Keratinocyte (primary cell): ENCODE results near the gene F7. TPM values are rescaled to one million over a fixed set of nuclear protein-coding genes. Genes with fewer than 3 reads are reported as not detected.

Source experiments
- DNase-seq: peaks from one replicate; pipeline ENCODE4 v3.0.0-alpha.2; 2011; ENCODE audit warnings: low read depth, missing footprints, low spot score
- FAIRE-seq: peaks from 2 replicates; lab custom pipeline; 2011; peaks lifted over from hg19 to GRCh38; lab: Jason Lieb, UNC
- H2AFZ ChIP-seq: 2 replicates; pipeline ENCODE4 v1.6.0; 2012; ENCODE audit warnings: low read length, control low read depth, inconsistent platforms; ENCODE audit not compliant: control insufficient read depth
- H3K27ac ChIP-seq: 2 replicates; pipeline ENCODE4 v1.5.1; 2011; ENCODE audit warnings: low read length; ENCODE audit not compliant: control insufficient read depth, insufficient read depth
- H3K27me3 ChIP-seq: 3 replicates; pipeline ENCODE4 v1.6.0; 2011; ENCODE audit warnings: low read length; ENCODE audit not compliant: control insufficient read depth, insufficient read depth; ENCODE audit errors: extremely low read depth
- H3K36me3 ChIP-seq, 2 experiments: 2 replicates in 1 of 2; 3 replicates in 1 of 2; pipeline ENCODE4 v1.5.1; 2011; ENCODE audit warnings: low read length in 2 of 2, mild to moderate bottlenecking in 1 of 2; ENCODE audit not compliant: control insufficient read depth in 2 of 2, insufficient read depth in 2 of 2; ENCODE audit errors: extremely low read depth in 1 of 2
- H3K4me1 ChIP-seq: 3 replicates; pipeline ENCODE4 v1.5.1; 2011; ENCODE audit warnings: low read length; ENCODE audit not compliant: control insufficient read depth, insufficient read depth; ENCODE audit errors: extremely low read depth
- H3K4me2 ChIP-seq: 3 replicates; pipeline ENCODE4 v1.6.0; 2011; ENCODE audit warnings: low read depth, low read length; ENCODE audit not compliant: control insufficient read depth, insufficient read depth; ENCODE audit errors: extremely low read depth
- H3K4me3 ChIP-seq, 3 experiments: fragments of 200-600 bp in 1 of 3; sonication (generic) in 1 of 3; 2 replicates in 2 of 3; 3 replicates in 1 of 3; pipeline ENCODE4 v1.5.1; 2011 to 2016; ENCODE audit warnings: low read length in 3 of 3, mild to moderate bottlenecking in 3 of 3, control low read depth in 2 of 3, inconsistent platforms in 1 of 3, low read depth in 1 of 3, mixed read lengths in 1 of 3, mixed run types in 1 of 3, moderate library complexity in 1 of 3; ENCODE audit not compliant: control insufficient read depth in 2 of 3, insufficient read depth in 2 of 3; ENCODE audit errors: extremely low read depth in 1 of 3
- H3K79me2 ChIP-seq: 2 replicates; pipeline ENCODE4 v1.6.0; 2012; ENCODE audit warnings: low read length; ENCODE audit not compliant: control insufficient read depth, insufficient read depth
- H3K9ac ChIP-seq: 3 replicates; pipeline ENCODE4 v1.6.0; 2011; ENCODE audit warnings: low read length; ENCODE audit not compliant: control insufficient read depth, insufficient read depth; ENCODE audit errors: extremely low read depth
- H3K9me1 ChIP-seq: 3 replicates; pipeline ENCODE4 v1.6.0; 2011; ENCODE audit warnings: low read length; ENCODE audit not compliant: control insufficient read depth, insufficient read depth; ENCODE audit errors: extremely low read depth
- H3K9me3 ChIP-seq: 2 replicates; pipeline ENCODE4 v1.5.1; 2012; ENCODE audit warnings: low read depth, low read length; ENCODE audit not compliant: control insufficient read depth
- H4K20me1 ChIP-seq: 3 replicates; pipeline ENCODE4 v1.6.0; 2011; ENCODE audit warnings: low read length; ENCODE audit not compliant: control insufficient read depth, insufficient read depth; ENCODE audit errors: extremely low read depth
- EZH2 ChIP-seq: IDR thresholded peaks from one replicate; pipeline ENCODE4 v1.6.1; 2012; ENCODE audit warnings: inconsistent platforms, mild to moderate bottlenecking, low read length, moderate library complexity
- dilution Hi-C: fragments of 300-500 bp; cut with MboI; formaldehyde crosslinking; loops from one replicate; pipeline ENCODE4 v1.7.0; 2020; ENCODE audit warnings: low sequenced_read_pairs; ENCODE audit not compliant: extremely low pct_ligation_motif_present
- polyA plus RNA-seq, 5 experiments: library from polyadenylated mRNA; depleted of rRNA in 3 of 5; stranded (reverse) in 3 of 5; stranded (forward) in 1 of 5; unstranded in 1 of 5; fragments of >200 nt; gene quantifications; 1 replicate in 1 of 5; 2 replicates in 3 of 5; 3 replicates in 1 of 5; pipeline versions ENCODE4 v1.2.1 to v1.2.3, GENCODE V29; 2011 to 2012; ENCODE audit warnings: missing spikeins in 2 of 5, low read depth in 1 of 5, low replicate concordance in 1 of 5
- TF ChIP-seq, protein P1 (sequence below), 3 experiments: IDR thresholded peaks in 1 of 3; conservative IDR thresholded peaks in 1 of 3; optimal IDR thresholded peaks in 1 of 3; 2 replicates in 2 of 3; 3 replicates in 1 of 3; pipeline versions ENCODE3 to v1.5.1; 2011; ENCODE audit warnings: low read length in 3 of 3, mild to moderate bottlenecking in 3 of 3, moderate library complexity in 2 of 3, control low read depth in 1 of 3, inconsistent platforms in 1 of 3; ENCODE audit not compliant: insufficient read depth in 2 of 3; ENCODE audit errors: extremely low read depth in 1 of 3

F7 gene
- polyA plus RNA-seq, 1 donor (not counting 4 experiments of a cell fraction or from before 2014, with no cell fraction given) = not detected

DNA sequence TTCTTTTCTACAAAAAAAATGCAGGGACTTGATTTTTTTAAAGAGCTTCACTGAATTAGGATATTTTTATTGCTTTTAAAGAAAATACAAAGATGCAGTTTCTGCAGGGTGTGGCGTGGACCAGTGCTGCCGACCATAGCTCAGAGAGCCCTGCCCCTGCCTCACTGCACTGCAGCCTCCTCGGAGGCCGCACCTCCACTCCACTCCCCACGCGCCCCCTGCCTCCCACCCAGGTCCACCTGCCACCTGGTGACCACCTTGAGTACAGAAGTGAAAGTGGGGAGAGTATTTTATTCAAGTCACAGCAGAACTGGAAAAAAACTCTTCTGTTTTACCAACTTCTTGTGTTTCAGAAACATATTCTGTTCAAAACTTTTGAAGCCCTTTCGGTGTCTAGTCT, 7.9 kb upstream of the F7 start:
- H3K79me2 ChIP-seq = no peaks in the 10 kb centered on the region
- H3K4me1 ChIP-seq = no peaks in the 10 kb centered on the region
- TF ChIP-seq, protein P1, sequence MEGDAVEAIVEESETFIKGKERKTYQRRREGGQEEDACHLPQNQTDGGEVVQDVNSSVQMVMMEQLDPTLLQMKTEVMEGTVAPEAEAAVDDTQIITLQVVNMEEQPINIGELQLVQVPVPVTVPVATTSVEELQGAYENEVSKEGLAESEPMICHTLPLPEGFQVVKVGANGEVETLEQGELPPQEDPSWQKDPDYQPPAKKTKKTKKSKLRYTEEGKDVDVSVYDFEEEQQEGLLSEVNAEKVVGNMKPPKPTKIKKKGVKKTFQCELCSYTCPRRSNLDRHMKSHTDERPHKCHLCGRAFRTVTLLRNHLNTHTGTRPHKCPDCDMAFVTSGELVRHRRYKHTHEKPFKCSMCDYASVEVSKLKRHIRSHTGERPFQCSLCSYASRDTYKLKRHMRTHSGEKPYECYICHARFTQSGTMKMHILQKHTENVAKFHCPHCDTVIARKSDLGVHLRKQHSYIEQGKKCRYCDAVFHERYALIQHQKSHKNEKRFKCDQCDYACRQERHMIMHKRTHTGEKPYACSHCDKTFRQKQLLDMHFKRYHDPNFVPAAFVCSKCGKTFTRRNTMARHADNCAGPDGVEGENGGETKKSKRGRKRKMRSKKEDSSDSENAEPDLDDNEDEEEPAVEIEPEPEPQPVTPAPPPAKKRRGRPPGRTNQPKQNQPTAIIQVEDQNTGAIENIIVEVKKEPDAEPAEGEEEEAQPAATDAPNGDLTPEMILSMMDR (optimal IDR thresholded peaks at IDR 0.05 in 1 of 3, IDR thresholded peaks at IDR 0.05 in 1 of 3, conservative IDR thresholded peaks at IDR 0.05 in 1 of 3; ENCODE audit: extremely low read depth in 1 of 3, insufficient read depth in 2 of 3, low read length in 3 of 3) = no peak
- TF ChIP-seq EZH2 = no peak
- H3K4me2 ChIP-seq = no peak overlapping the region
- no peak overlapping the region for H3K4me3 ChIP-seq
- no peak overlapping the region for H3K27ac ChIP-seq
- dilution Hi-C loops = no loop called here
- no peaks in the 10 kb centered on the region for H3K36me3 ChIP-seq
- no peaks in the 10 kb centered on the region for H3K27me3 ChIP-seq
- no peaks in the 10 kb centered on the region for H3K9me1 ChIP-seq
- DNase-seq (no peak), FAIRE-seq (no peak)
- H3K9me3 ChIP-seq = no peaks in the 10 kb centered on the region
- H2AFZ ChIP-seq = no peak overlapping the region
- no peaks in the 10 kb centered on the region for H4K20me1 ChIP-seq
- H3K9ac ChIP-seq = no peak overlapping the region

GRCh38 chr13:113098162-113098732, 7.3 kb upstream of the F7 start:
- no peak for DNase-seq
- Histone ChIP-seq H3K36me3 (no peaks in the 10 kb centered on the region), H3K9me3 (no peaks in the 10 kb centered on the region), H2AFZ (no peak overlapping the region), H3K9me1 (no peaks in the 10 kb centered on the region), H3K79me2 (no peaks in the 10 kb centered on the region), H3K4me2 (no peak overlapping the region), H3K4me3 (no peak overlapping the region), H3K27me3 (no peaks in the 10 kb centered on the region), H4K20me1 (no peaks in the 10 kb centered on the region), H3K4me1 (no peaks in the 10 kb centered on the region), H3K27ac (no peak overlapping the region), H3K9ac (no peak overlapping the region)
- TF ChIP-seq EZH2 = no peak
- TF ChIP-seq, protein P1 (optimal IDR thresholded peaks at IDR 0.05 in 1 of 3, IDR thresholded peaks at IDR 0.05 in 1 of 3, conservative IDR thresholded peaks at IDR 0.05 in 1 of 3; ENCODE audit: extremely low read depth in 1 of 3, insufficient read depth in 2 of 3, low read length in 3 of 3) = no peak
- no peak for FAIRE-seq
- dilution Hi-C loops = no loop called here
